ENCODE results near the gene BMP3. TPM values are rescaled to one million over a fixed set of nuclear protein-coding genes. Genes with fewer than 3 reads are reported as not detected.
A peak's percentile ranks its signal among the peaks of the same experiment; 100 is the strongest.

The BMP3 gene
- total and polyA plus RNA-seq, 10 of the 15 experiments (the other 5 are each of a cell fraction or from before 2014, with no cell fraction given), result 0.37 to 1.4 (median 0.88) TPM

- Histone ChIP-seq H3K36me3 (ENCODE audit: control insufficient read depth in 2 of 2, insufficient read depth in 2 of 2, low read length in 1 of 2) (no peaks in the 10 kb centered on the region), H3K9ac (ENCODE audit: control insufficient read depth, insufficient read depth, low read length) (no peak overlapping the region), H2AFZ (ENCODE audit: control insufficient read depth, low read depth, low read length) (no peak overlapping the region), H3K9me3 (replicated peaks; ENCODE audit: control insufficient read depth, insufficient read depth, low read length) (no peaks in the 10 kb centered on the region), H3K4me1 (ENCODE audit: control insufficient read depth, insufficient read depth, low read length) (no peaks in the 10 kb centered on the region), H3K27ac (ENCODE audit: control insufficient read depth, insufficient read depth) (no peak overlapping the region), H3K79me2 (ENCODE audit: control insufficient read depth, insufficient read depth, low read length) (no peaks in the 10 kb centered on the region), H3K4me3 (no peak overlapping the region), H4K20me1 (ENCODE audit: control insufficient read depth, insufficient read depth) (no peaks in the 10 kb centered on the region), H3K4me2 (ENCODE audit: control insufficient read depth, insufficient read depth) (no peak overlapping the region), H3K27me3 (replicated peaks in 1 of 2; ENCODE audit: control insufficient read depth in 2 of 2, insufficient read depth in 2 of 2, low read length in 1 of 2) (peaks cover 6 to 7% of the 10 kb centered on the region in 2 experiments; a peak in 3 of 4 replicates)
- ChIA-PET POLR2A (interaction anchor here (0.6 kb wide), 1 partner anchor 384 kb away, joined by 3 read pairs; no protein-coding TSS in a partner anchor), CTCF (interaction anchor here (0.7 to 15.3 kb wide), 10 partner anchors 8 to 671 kb away, joined by 3 to 268 read pairs (median 4); no protein-coding TSS in a partner anchor), SMC1A (ENCODE audit: uncharacterized antibody, unreplicated experiment) (interaction anchor here (0.7 to 14.8 kb wide), 13 partner anchors 11 to 671 kb away, joined by 3 to 144 read pairs (median 5); no protein-coding TSS in a partner anchor), RAD21 (ENCODE audit: unreplicated experiment) (interaction anchor here (0.6 to 2.5 kb wide), 11 partner anchors 12 to 670 kb away, joined by 3 to 8 read pairs (median 4); no protein-coding TSS in a partner anchor)
- ATAC-seq (peak; percentile 8; the same call in 2 of the 3 replicates), FAIRE-seq (no peak), DNase-seq (ENCODE audit: low read depth, low spot score) (no peak)
- intact Hi-C loops (cut with micrococcal nuclease; ENCODE audit: unreplicated experiment), result loop anchor here (5.0 kb wide), 1 partner anchor 156 kb away; no protein-coding TSS in a partner anchor
- no TSS peak for BruUV-seq (replicated peaks)
- 38% methylated on average over 4 of the region's 4 CpGs for WGBS (ENCODE audit: insufficient coverage, insufficient replicate concordance, low lambda C conversion rate, missing lambda C conversion rate)
- TF ChIP-seq, protein P1, sequence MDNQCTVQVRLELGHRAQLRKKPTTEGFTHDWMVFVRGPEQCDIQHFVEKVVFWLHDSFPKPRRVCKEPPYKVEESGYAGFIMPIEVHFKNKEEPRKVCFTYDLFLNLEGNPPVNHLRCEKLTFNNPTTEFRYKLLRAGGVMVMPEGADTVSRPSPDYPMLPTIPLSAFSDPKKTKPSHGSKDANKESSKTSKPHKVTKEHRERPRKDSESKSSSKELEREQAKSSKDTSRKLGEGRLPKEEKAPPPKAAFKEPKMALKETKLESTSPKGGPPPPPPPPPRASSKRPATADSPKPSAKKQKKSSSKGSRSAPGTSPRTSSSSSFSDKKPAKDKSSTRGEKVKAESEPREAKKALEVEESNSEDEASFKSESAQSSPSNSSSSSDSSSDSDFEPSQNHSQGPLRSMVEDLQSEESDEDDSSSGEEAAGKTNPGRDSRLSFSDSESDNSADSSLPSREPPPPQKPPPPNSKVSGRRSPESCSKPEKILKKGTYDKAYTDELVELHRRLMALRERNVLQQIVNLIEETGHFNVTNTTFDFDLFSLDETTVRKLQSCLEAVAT (IDR thresholded peaks at IDR 0.05), result no peak
- TF ChIP-seq NR2C2 (IDR thresholded peaks at IDR 0.05; ENCODE audit: borderline replicate concordance, control insufficient read depth, insufficient read length, low read depth), result no peak
- no peak for TF ChIP-seq RUNX3 (IDR thresholded peaks at IDR 0.05; ENCODE audit: low read length)
- TF ChIP-seq, protein P2, sequence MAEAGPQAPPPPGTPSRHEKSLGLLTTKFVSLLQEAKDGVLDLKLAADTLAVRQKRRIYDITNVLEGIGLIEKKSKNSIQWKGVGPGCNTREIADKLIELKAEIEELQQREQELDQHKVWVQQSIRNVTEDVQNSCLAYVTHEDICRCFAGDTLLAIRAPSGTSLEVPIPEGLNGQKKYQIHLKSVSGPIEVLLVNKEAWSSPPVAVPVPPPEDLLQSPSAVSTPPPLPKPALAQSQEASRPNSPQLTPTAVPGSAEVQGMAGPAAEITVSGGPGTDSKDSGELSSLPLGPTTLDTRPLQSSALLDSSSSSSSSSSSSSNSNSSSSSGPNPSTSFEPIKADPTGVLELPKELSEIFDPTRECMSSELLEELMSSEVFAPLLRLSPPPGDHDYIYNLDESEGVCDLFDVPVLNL (IDR thresholded peaks at IDR 0.05; ENCODE audit: low read depth, low read length), result no peak
- no peak for TF ChIP-seq MXI1 (IDR thresholded peaks at IDR 0.05; ENCODE audit: low read depth, low read length)
- no peak for TF ChIP-seq GATAD2B (conservative IDR thresholded peaks at IDR 0.05; ENCODE audit: low read depth)
- TF ChIP-seq CHD4 (IDR thresholded peaks at IDR 0.05), result no peak
- no peak for TF ChIP-seq TBL1XR1 (IDR thresholded peaks at IDR 0.05; ENCODE audit: low read depth, low read length)
- TF ChIP-seq, protein P3, sequence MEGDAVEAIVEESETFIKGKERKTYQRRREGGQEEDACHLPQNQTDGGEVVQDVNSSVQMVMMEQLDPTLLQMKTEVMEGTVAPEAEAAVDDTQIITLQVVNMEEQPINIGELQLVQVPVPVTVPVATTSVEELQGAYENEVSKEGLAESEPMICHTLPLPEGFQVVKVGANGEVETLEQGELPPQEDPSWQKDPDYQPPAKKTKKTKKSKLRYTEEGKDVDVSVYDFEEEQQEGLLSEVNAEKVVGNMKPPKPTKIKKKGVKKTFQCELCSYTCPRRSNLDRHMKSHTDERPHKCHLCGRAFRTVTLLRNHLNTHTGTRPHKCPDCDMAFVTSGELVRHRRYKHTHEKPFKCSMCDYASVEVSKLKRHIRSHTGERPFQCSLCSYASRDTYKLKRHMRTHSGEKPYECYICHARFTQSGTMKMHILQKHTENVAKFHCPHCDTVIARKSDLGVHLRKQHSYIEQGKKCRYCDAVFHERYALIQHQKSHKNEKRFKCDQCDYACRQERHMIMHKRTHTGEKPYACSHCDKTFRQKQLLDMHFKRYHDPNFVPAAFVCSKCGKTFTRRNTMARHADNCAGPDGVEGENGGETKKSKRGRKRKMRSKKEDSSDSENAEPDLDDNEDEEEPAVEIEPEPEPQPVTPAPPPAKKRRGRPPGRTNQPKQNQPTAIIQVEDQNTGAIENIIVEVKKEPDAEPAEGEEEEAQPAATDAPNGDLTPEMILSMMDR (IDR thresholded peaks at IDR 0.05 in 2 of 3, conservative IDR thresholded peaks at IDR 0.05 in 1 of 3; ENCODE audit: control insufficient read depth in 2 of 3, extremely low read depth in 1 of 3, insufficient read depth in 1 of 3, low read depth in 3 of 3, low read length in 3 of 3), result no peak
- no peak for TF ChIP-seq KLF5 (IDR thresholded peaks at IDR 0.05; ENCODE audit: partially characterized antibody)
- TF ChIP-seq RFX5 (IDR thresholded peaks at IDR 0.05; ENCODE audit: low read depth, low read length), result no peak
- in situ Hi-C loops (cut with MboI), result no loop called here
Observed at GRCh38 chr4:81032771-81033684, 2.5 kb downstream of the BMP3 start.
